Cardiac septum (tissue), 1 donor: Measurements from ENCODE around the gene ARHGAP45. TPM values are rescaled to one million over a fixed set of nuclear protein-coding genes. Genes with fewer than 3 reads are reported as not detected.

Experiments
- DNase-seq: peaks from one replicate; pipeline ENCODE4 v3.0.0-alpha.2; 2020; ENCODE audit warnings: low spot score
- intact Hi-C: fragments of 100-400 bp; cut with DNase I; formaldehyde crosslinking; loops from one replicate; pipeline ENCODE4 v1.14.0; 2022
- total RNA-seq: library from RNA; stranded (reverse); fragmentation: NEBNext Ultra II Directional; extraction: Animal tissue kit (Norgen Biotek cat#: 25700); gene quantifications from one replicate; pipeline ENCODE4 v1.2.1, GENCODE V29; 2021
- donor health status: DM: no; HTN: no; CAD: no.

ARHGAP45 gene
- total RNA-seq, 1 donor from 2014 or later: 3.7 TPM

DNA sequence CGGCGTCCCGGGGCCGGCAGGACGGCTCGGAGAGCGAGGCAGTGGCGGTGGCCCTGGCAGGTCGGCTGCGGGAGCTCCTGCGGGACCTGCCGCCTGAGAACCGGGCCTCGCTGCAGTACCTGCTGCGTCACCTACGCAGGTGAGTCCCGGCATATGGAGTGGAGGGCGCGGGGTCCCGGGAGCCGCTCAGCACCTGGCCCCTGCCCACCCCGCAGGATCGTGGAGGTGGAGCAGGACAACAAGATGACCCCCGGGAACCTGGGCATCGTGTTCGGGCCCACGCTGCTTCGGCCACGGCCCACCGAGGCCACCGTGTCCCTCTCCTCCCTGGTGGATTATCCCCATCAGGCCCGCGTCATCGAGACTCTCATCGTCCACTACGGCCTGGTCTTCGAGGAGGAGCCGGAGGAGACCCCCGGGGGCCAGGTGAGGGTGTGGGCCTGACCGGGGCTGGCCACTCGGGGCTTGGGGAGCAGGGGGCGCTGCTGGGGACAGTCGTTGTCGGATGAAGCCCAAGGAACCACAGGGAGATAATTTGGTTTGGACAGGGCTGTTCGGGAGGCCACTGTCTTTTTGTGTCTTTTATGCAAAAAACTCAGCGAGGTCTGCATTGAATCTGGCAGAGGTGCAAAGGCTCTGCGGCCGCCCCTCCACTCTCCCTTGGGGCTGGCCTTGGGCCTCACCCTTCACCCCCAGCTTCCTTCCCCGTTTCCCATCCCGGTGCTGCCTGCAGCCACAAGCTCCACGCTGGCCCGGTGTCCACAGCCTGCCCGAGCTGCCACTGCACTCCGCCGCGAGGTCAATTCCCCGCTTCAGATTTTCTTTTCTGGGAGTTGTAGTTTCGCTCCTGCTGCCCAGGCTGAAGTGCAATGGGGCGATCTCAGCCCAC is 16.2 kb downstream of the ARHGAP45 start:
- intact Hi-C loops: no loop called here
- no peak for DNase-seq

DNA sequence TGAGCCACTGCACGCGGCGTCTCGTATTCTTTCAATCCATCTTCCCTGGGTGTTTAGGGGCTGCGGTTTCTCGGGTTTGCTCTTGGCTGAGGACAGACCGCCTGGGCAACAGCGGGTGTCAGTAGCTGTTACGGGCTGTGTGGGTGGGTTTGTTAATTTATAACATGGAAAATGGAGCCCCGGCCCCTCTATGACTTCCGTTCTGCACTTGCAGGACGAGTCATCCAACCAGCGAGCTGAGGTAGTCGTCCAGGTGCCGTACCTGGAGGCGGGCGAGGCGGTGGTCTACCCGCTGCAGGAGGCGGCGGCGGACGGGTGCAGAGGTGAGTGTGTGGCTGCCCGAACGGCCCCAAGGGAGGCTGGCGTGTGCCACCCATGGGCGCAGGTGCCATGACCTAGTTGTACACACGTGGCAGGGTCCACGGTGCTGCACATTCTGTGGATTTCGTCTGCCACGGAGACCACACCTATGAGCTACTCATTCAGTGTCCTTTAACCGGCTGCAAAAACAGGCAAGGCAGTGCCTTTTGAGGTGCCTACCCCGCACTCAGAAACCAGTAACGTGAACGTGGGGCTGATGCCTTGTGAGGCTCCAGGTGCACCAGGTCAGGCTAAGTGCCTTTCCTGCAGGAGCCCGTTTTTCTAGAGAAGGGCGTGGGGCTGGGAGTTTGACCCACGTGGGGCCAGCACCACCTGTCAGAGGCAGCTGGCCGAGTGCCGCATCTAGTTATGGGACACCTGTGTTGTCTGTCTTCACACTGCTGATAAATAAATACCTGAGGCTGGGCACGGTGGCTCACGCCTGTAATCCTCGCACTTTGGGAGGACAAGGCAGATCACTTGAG is 17.3 kb downstream of the ARHGAP45 start:
- intact Hi-C loops: no loop called here
- no peak for DNase-seq

DNA sequence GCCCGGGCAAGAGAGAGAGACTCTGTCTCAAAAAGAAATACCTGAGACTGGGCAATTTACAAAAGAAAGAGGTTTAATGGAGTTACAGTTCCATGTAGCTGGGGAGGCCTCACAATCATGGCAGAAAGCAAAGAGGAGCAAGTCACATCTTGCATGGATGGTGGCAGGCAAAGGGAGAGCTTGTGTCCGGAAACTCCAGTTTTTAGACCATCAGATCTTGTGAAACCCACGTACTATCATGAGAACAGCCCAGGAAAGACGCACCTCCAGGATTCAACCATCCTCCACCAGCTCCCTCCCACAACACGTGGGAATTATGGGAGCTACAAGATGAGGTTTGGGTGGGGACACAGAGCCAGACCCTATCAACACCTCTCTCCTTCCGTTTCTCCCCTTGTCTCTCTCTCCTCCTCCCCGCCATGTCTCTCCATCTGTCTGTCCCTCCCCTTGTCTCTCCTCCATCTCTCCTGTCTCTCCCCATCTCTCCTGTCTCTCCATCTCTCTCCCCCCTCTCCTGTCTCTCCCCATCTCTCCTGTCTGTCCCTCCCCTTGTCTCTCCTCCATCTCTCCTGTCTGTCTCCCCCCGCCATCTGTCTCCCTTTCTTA is 18.2 kb downstream of the ARHGAP45 start:
- DNase-seq: no peak
- intact Hi-C loops: no loop called here

DNA sequence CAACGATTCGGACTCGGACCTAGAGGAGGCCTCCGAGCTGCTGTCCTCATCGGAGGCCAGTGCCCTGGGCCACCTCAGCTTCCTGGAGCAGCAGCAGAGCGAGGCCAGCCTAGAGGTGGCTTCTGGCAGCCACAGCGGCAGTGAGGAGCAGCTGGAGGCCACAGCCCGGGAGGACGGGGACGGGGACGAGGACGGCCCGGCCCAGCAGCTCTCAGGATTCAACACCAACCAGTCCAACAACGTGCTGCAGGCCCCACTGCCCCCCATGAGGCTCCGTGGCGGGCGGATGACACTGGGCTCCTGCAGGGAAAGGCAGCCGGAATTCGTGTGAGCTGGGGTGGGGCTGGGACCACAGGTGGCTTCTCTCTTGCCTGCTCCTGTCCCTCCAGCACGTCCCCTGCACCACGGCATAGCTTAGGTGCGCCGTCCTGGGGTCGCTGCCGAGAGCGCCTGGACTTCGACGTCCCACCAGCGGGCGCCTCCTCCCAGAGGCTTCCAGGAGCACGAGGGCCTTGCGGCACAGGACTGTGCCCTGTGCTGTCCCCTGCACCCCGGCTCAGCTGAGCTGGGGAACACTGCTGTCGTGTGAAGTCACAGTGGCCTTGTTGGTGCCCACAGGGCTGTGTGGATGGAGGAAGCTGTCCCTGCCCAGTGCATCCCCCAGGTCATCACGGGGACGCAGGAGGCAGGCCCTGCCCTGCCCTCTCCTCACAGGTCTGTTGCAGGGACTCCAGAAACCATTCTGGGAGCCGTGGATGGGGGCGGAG is 18.9 kb downstream of the ARHGAP45 start:
- intact Hi-C loops: no loop called here
- DNase-seq: no peak

DNA sequence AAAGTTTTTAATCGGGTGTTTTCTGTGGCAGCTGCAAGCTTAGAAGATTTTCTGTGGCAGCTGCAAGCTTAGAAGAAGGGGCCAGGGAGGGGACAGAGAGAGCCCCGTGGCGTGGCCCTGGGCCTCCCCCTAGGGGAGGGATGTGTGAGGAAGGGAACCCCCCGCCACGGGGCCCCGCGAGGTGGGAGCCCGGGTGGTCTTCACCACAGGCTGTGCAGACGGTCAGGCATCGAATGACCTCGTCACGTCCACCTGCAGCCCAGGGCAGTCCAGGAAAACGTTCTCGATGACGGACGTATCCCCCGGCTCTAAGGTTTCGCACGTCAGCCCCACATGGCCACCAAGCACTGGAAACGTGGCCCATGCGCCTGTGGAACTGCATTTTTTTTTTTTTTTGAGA is 19.6 kb downstream of the ARHGAP45 start:
- intact Hi-C loops: no loop called here
- no peak for DNase-seq

DNA sequence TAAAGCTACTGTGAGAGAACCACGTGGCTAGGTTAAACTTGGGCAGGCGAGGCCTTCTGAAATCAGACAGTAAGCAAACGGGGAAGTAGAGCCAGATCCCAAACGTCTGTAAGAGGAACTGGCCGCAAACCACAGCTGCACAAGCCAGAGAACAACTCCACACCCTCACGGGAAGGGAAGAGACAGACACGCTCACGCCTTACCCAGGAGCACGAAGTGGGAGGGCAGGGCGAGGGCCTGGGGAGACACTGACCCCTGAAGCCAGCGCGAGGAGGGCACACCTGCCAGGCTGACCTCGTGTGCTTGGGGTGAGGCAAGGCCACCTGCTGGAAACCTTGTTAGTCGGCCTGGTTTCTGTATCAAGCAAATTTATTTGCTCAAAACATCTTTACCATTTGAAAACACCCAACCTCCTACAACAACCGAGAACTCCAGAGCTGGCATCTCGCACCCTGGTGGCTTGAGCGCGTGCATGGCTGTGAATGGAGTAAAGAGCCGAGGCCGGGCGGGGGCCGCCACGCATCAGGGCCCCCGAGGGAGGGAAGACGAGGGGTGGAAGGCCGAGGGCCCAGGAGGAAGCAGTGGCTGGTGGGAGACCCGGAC is 20.9 kb downstream of the ARHGAP45 start:
- DNase-seq: peak; percentile 90
- intact Hi-C loops: no loop called here

DNA sequence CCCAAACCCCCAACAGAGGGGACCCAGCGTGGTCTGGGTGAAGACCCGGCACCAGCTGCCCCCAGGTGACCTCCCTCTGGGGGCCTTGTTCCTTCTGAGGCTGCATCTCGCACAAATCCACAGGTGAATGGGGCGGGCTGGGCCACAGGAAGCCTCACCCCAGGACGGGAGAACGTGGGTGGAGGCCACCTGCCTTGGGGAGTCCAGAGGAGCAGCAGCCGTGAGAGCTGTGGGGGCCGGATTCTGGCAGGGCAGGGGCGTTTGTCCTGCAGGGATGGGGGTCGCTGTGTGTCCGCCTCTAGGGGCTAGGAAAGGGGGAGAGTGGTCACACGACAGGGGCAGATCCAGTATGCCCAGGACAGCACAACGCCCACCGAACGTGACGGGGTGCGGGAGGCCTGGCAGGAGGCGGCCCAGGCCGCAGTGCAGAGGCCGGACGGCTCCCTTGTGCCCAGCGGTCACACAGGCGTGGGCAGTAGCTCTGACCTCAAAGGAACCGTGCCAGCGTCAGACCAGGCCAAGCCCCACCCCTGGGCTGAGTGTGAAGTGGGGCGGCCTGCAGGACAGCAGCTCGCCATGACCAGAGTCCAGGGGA is 21.5 kb downstream of the ARHGAP45 start:
- intact Hi-C loops: no loop called here
- DNase-seq: no peak

DNA sequence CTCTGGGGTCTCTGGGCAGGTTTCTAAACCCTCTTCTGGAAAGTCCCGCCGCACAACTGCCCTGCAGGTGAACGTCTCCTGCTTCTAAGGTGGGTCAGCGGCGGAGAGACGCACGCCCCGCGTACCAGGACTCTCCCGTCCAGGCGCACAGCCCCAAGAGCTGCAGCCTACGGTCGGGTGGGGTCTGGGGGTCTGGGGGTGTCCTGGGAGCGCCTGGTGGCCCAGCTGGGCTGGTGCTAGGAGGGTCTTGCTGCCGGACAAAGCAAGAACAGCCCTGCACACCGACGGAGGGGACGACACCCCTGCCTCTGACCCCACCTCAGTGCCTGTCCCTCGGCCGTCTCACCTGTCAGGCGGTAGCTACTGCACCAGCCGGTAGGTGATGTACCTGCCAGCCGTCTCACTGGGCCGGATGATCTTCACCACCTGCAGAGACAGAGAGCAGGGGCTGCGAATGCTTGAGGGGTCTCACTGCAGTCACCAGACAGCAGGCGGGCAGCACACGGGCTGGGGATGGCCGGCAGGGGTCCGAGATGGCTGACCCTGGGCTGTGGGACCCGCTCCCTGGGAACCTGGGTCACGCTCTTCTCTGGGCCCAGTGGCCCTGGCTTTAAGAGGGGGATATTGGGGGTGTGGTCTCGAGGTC is 22.3 kb downstream of the ARHGAP45 start:
- intact Hi-C loops: no loop called here
- no peak for DNase-seq

DNA sequence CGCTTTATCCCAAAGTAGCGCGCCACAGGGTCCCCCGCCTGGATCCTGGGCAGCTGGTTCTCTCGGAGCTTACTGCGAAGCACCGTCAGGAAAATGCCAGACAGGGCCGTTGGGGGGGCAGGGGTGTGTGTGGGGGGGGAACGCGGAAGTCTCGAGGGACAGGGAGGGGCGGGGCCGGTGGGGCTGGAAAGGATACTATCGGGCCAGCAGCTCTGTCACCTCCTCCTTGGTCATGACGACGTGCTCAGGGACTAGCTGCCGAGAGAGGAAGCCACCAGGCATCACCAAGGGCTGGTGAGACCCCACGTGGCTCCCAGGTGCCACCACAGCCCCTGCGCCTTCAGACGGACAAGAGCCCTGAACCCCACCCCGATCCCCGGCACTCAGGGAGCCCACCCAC is 22.9 kb downstream of the ARHGAP45 start:
- no peak for DNase-seq
- intact Hi-C loops: loop anchor here (10.0 kb wide), 1 partner anchor 165 kb away; the partner anchor contains the start of gene ARID3A

DNA sequence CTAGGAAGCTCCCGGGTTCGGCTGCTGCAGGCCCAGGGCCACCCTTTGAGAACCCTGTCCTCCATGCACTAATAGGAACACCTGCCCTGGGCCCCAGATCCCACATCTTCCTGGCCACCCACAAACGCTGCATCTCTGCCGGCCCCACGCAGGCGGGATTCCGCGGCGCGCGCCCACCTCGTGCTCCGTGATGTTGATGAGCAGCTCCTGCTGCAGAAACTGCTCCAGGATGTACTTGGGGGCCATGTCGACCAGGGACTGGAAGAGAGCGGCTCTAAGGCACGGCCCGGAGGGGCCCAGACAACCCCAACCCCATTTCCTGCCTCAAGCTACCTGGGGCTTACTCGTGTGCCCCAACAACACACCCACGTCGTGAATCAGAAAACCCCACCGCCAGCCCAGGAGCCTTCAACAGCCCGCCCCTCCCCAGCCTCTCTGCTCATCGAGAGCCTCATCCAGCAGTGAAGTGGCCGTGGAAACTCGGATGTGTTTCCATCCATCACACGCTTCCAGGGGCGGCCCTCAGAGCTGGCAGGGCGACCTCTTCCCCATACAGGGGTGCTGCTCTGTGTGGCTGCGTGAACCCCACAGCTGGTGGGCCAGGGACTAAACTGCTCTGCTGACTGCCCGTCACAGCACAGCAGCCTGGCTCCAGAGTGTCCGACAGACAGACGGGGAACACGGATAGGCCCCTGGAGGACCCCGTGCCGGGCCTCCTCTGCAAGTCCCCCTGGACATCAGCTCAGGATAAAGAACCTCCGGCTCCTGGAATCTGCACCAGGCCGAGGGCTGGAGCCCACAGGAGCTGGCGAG is 24.0 kb downstream of the ARHGAP45 start:
- intact Hi-C loops: loop anchor here (10.0 kb wide), 1 partner anchor 166 kb away; the partner anchor contains the start of gene ARID3A
- no peak for DNase-seq

DNA sequence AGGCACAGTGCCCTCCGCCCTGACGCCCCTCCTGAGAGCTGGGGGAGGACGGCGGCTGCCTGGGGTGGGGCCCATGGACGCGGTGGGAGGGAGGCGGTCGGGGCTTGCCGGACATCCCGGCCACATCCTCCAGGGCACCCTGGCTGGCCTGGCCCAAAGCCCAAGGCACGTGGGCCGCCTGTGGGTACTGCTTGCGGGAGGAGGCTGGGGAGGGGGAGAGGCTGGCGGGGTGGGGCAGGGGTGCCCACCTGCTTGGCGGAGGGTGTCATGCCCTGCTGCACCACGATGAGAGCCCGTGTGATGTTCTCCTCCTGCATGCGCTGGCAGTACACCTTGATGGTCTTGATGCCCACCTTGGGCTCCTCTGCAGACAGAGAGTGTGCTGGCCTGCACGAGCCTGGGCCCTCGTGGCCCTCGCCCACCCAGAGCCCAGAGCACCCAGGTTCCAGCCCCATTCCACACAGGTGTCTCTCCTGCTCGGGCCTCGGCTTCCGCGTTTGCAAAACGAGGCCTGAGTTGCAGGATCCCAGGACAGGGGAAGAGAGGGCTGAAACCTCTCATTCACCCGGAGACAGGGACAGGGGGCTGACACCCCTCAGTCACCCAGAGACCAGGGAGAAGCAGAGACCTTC is 24.7 kb downstream of the ARHGAP45 start:
- intact Hi-C loops: loop anchor here (10.0 kb wide), 1 partner anchor 167 kb away; the partner anchor contains the start of gene ARID3A
- no peak for DNase-seq

DNA sequence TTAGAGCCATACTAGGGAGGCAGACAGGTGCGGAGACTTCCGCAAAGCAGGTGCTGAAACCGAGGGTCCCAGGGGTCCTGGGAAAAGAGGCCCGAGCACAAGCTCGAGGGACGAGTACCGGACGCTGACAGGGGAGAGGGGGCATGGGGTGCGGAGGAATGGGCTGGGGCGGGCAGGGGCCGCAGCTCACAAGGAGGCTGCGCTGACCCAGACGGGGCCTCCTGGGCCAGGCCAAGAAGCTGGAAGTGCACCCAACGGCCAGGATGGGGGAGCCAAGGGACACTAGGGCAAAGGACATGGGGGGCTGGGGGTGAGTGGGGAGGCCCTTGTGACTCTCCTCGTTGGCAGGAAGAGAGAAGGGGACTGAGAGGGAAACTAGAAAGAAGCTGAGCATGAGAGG is 26.4 kb downstream of the ARHGAP45 start:
- no peak for DNase-seq
- intact Hi-C loops: loop anchor here (10.0 kb wide), 1 partner anchor 169 kb away; the partner anchor contains the start of gene ARID3A

DNA sequence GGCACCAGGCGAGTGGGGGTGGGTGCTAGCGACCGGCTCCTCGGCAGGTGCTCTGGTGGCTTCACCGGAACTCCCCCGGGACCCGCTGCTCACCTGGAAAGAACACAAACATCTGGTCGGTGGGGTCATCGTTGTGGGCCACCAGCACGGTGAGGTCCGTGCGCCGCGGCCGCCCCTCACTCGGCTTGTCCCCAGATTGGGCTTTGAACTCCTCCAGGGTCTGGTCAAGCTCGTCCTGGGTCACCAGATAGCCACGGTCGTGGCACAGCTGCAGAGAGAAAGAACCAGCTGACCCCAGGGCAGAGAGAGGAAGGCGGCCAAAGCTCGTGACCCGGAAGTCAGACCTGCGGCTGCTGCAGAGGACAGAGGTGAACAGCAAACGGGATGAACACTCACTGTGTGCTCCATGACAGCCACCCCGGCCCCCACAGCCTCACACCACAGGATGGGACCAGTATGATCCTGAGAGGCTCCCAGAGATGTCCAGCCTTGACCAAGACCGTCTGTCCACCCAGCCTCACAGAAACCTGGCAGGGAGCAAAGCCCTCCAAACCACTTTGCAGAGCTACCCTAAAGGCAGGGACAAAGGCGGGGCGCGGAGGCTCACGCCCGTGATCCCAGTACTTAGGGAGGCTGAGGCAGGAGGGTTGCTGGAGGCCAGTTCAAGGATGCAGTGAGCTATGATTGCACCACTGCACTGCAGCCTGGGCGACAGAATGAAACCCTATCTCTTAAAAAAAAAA is 27.0 kb downstream of the ARHGAP45 start:
- no peak for DNase-seq
- intact Hi-C loops: loop anchor here (10.0 kb wide), 1 partner anchor 169 kb away; the partner anchor contains the start of gene ARID3A

DNA sequence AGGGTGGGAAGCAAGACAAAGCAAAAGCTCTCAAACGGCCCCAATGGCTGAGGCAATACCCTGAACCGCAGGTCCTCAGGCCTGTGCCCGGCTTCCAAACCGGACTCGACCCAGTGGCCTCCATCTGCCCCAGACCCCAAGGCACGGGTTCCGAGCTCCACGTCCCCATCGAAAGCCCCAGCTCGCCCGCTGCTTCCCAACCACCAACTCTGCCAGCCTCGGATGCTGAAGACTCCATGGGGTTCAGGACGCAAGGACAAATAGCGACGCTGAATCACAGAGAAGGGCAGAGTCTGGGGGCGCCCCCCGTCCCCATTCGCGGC is 27.6 kb downstream of the ARHGAP45 start:
- intact Hi-C loops: loop anchor here (10.0 kb wide), 1 partner anchor 170 kb away; the partner anchor contains the start of gene ARID3A
- no peak for DNase-seq

DNA sequence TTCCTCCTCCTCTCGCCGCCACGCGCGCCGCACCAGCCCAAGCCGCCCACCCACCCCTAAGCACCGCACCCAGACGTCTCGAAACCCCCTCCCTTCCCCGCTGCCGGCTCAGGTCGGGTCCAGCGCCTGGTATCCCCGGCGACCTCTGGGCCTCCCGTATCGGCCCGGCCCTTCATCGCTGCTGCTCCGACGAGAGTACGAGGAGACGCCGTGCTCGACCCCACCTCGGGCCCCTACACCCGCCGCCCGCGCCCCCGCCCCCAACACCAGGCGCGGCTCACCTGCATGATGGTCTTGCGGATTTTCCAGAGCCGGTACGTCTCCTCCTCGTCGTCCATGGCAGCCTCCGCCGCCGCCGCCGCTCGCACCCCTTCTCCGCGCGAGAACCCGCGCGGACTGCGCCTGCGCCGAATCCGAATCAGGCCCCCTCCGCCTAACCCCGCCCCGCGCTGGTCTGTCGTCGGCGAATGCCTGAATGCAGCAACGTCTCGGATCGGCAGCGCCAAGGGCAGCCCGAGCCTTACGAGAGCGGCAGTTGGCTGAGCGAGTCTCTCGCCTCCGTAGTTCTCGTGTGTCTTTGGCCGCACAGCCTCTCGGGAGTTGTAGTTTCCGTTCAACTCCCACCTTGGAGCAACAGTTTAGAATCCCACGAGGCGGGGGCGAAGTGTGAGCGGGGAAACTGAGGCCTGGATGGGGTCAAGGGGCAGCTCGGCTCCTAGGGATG is 28.2 kb downstream of the ARHGAP45 start, which contains the start of gene POLR2E:
Gene POLR2E (minus strand): TSS at position 398 of the 724 bp plus-strand sequence. CDS start 60 bp downstream, at position 338.
- intact Hi-C loops: loop anchor here (10.0 kb wide), 1 partner anchor 170 kb away; the partner anchor contains the start of gene ARID3A
- DNase-seq: peak; percentile 100
